Natural killer cell treated with Interleukin-12 subunit alpha and Interleukin-12 subunit beta and Interleukin-15 and Interleukin-18, amount 100 ng/mL, for 72 hours (primary cell): ENCODE measurements around the gene EDARADD. TPM values are rescaled to one million over a fixed set of nuclear protein-coding genes. Genes with fewer than 3 reads are reported as not detected.
A peak's percentile ranks its signal among the peaks of the same experiment; 100 is the strongest.
"Not testable (repeated sequence)": the region's sequence is repeated elsewhere in the genome, so short reads cannot be mapped to it uniquely, and the experiment has no call there.

Experiments
- ATAC-seq, 2 donors: fragments of 150-1000 bp; cut with Tn5 transposase in 1 of 2; sonication (Bioruptor Pico), chemical (Tn5 transposase) in 1 of 2; 2 replicates each; pipeline ENCODE4 v1.10.0; 2021
- DNase-seq: peaks from one replicate; pipeline ENCODE4 v3.0.0; 2022; ENCODE audit warnings: low spot score
- H3K27ac Mint-ChIP-seq, 2 donors: 1 replicate in 1 of 2; 2 replicates in 1 of 2; pipeline ENCODE4 v1.8.0; 2022; ENCODE audit warnings: mixed read lengths in 2 of 2, mild to moderate bottlenecking in 1 of 2, moderate library complexity in 1 of 2
- H3K27me3 Mint-ChIP-seq, 2 donors: 1 replicate in 1 of 2; 2 replicates in 1 of 2; pipeline ENCODE4 v1.8.0; 2022; ENCODE audit warnings: mixed read lengths in 2 of 2
- H3K36me3 Mint-ChIP-seq: one replicate; pipeline ENCODE4 v1.8.0; 2022; ENCODE audit warnings: mixed read lengths
- H3K4me1 Mint-ChIP-seq, 2 donors: 1 replicate in 1 of 2; 2 replicates in 1 of 2; pipeline ENCODE4 v1.8.0; 2022; ENCODE audit warnings: low read depth in 2 of 2, mixed read lengths in 2 of 2, mild to moderate bottlenecking in 1 of 2
- H3K4me3 Mint-ChIP-seq: one replicate; pipeline ENCODE4 v1.8.0; 2022; ENCODE audit warnings: mixed read lengths
- H3K9me3 Mint-ChIP-seq: 2 replicates; pipeline ENCODE4 v1.8.0; 2022; ENCODE audit warnings: mixed read lengths
- total RNA-seq, 2 donors: library from RNA; stranded (reverse); gene quantifications; one replicate each; pipeline ENCODE4 v1.2.3, GENCODE V29; 2022

EDARADD gene
- total RNA-seq, 2 donors from 2014 or later, result 1.9 to 7.2 TPM

DNA sequence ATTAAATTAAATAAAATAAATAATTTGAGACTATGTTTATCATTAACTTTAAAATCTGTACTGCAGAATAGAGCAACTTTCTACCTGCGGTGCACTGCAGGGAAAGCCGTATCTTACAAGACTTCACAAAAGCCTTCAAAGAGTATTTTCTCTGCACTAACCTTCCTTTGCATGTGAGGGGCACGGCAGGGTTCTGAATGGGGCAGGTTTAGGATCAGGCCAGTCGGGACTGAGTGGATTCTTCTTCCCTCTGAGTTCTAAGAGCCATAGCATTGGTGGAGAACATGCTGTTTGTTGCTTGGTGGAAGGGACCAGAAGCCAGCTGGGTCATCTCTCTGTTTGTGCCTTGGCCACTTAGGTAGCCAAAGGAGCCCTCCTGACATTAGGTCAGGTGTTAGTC lies 74.5 kb downstream of the EDARADD start:
- H3K27me3 Mint-ChIP-seq, result peaks cover 0 to 17% of the 10 kb centered on the region in 2 donors
- DNase-seq, result no peak
- H3K9me3 Mint-ChIP-seq, result no peaks in the 10 kb centered on the region
- no peaks in the 10 kb centered on the region for H3K36me3 Mint-ChIP-seq
- H3K4me3 Mint-ChIP-seq, result no peak overlapping the region
- no peak for ATAC-seq
- peaks cover 15 to 20% of the 10 kb centered on the region in 2 donors for H3K4me1 Mint-ChIP-seq
- no peak overlapping the region for H3K27ac Mint-ChIP-seq

DNA sequence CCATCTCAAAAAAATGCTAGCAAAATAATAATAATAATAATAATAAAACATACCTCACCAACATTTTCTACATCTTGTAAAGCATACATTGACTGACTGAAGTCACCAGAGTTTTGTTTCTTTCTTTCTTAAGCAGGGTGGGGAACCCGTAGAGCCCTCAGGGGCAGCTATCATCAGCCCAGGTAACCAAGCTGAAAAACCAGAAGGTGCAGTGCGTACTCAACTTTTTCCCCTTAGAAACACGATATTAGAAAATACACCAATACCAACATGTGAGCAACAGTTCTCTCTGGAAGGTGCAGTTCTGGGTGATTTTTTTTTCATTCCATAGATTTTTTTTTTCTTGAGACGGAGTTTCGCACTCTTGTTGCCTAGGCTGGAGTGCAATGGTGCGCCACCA lies 75.4 kb downstream of the EDARADD start:
- Mint-ChIP-seq H3K9me3 (no peaks in the 10 kb centered on the region), H3K36me3 (no peaks in the 10 kb centered on the region), H3K27me3 (peaks cover 0 to 15% of the 10 kb centered on the region in 2 donors), H3K4me1 (peaks cover 15 to 20% of the 10 kb centered on the region in 2 donors), H3K27ac (no peak overlapping the region), H3K4me3 (no peak overlapping the region)
- ATAC-seq, result no peak
- no peak for DNase-seq

DNA sequence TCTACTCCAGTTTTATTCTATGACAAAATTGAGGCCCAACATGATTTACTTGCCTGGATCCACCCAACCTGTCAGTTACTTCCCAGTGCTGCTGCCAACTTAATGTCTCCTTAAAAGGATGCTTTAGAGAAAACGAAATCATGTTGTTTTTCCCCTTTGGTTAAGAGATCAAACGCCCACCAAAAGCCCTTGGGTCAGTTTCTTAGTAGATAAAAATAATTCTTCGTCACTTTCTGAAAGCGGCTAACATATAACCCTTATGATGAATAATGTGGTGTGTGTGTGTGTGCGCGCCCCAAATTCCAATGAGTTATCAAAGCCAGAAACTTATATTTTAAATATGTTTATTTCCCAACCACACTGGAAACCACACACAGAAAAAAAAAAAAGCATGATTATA lies 77.0 kb downstream of the EDARADD start:
- H3K4me1 Mint-ChIP-seq, result peaks cover 0 to 5% of the 10 kb centered on the region in 2 donors
- no peak for ATAC-seq
- H3K9me3 Mint-ChIP-seq, result no peaks in the 10 kb centered on the region
- peaks cover 0 to 5% of the 10 kb centered on the region in 2 donors for H3K27me3 Mint-ChIP-seq
- H3K36me3 Mint-ChIP-seq, result no peaks in the 10 kb centered on the region
- H3K27ac Mint-ChIP-seq, result no peak overlapping the region
- DNase-seq, result no peak
- H3K4me3 Mint-ChIP-seq, result no peak overlapping the region

DNA sequence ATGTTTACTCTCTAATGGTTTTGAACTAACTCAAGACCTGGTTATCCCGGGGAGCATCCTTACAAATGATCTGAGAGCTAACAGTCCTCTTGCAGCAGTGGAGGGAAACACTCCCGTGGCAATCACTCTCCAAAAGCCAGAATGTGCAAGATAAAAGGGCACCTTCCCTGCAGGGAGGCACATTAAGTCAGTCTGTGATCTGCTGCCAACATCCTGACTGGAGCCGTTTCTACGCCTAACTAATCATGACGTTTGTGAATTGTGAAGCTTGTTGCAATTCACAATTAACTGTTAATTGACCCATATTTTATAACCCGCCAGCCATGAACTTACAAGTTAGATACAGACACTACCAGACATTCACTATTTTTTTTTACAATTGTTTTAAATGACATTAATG lies 77.6 kb downstream of the EDARADD start:
- no peak for DNase-seq
- H3K27me3 Mint-ChIP-seq, result peaks cover 0 to 3% of the 10 kb centered on the region in 2 donors
- no peak overlapping the region for H3K4me3 Mint-ChIP-seq
- no peaks in the 10 kb centered on the region for H3K4me1 Mint-ChIP-seq
- no peak for ATAC-seq
- no peaks in the 10 kb centered on the region for H3K9me3 Mint-ChIP-seq
- no peaks in the 10 kb centered on the region for H3K36me3 Mint-ChIP-seq
- no peak overlapping the region for H3K27ac Mint-ChIP-seq

DNA sequence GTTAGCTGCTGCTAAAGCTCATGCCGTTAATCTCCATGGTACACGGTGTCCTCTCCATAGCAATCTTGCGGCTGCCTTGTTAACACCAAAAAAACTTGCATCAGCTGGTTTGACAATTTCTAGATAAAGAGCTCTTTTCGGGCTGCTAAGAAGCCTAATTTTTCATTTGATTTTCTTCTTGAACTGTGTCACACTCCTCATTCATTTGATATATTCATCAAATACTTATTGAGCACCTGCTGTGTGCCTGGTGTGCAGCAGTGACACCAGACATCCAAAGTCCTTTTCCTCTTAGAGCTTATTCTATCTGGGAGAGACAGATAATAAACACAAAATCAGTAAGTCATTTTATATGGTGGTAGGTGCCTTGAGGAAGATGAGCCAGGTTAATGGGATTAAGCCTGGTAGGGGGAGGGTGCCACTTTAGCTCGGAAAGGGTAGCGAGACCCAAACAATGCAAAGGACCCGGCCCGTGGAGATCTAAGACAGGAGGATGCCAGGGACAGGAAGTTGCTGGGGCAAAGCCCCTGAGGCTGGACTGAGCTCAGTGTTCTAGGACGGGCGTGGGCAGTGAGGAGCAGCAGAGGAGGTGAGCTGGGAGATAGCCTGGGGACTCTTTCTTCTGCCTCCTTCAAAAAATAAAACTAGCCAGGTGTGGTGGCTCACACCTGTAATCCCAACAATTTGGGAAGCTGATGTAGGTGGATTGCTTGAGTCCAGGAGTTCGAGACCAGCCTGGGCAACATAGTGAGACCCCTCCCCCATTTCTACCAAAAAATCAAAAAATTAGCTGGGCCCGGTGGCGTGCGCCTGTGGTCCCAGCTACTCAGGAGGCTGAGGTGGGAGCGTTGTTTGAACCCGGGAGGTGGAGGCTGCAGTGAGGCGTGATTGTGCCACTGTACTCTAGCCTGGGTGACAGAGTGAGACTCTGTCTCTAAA lies 79.0 kb downstream of the EDARADD start:
- peaks cover 0 to 3% of the 10 kb centered on the region in 2 donors for H3K27me3 Mint-ChIP-seq
- no peak overlapping the region for H3K4me3 Mint-ChIP-seq
- H3K27ac Mint-ChIP-seq, result no peak overlapping the region
- H3K36me3 Mint-ChIP-seq, result no peaks in the 10 kb centered on the region
- no peaks in the 10 kb centered on the region for H3K9me3 Mint-ChIP-seq
- DNase-seq, result no peak
- ATAC-seq, result no peak
- H3K4me1 Mint-ChIP-seq, result no peaks in the 10 kb centered on the region

DNA sequence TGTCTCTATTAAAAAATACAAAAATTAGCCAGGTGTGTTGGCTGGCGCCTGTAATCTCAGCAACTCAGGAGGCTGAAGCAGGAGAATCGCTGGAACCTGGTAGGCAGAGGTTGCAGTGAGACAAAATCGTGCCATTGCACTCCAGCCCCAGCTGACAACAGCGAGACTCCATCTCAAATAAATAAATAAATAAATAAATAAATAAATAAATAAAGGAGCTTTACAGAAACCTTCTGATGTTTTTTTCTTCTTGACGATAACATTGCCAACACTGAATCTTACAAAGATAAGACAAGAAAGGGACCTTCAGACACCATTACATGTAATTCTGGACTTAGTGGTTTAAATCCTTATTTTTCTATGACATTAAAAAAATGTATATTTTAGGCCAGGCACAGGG lies 81.9 kb downstream of the EDARADD start:
- Mint-ChIP-seq H3K9me3 (no peaks in the 10 kb centered on the region), H3K36me3 (no peaks in the 10 kb centered on the region), H3K4me3 (no peak overlapping the region), H3K27ac (no peak overlapping the region), H3K27me3 (peaks cover 0 to 3% of the 10 kb centered on the region in 2 donors), H3K4me1 (no peaks in the 10 kb centered on the region)
- ATAC-seq (no peak), DNase-seq (no peak)

DNA sequence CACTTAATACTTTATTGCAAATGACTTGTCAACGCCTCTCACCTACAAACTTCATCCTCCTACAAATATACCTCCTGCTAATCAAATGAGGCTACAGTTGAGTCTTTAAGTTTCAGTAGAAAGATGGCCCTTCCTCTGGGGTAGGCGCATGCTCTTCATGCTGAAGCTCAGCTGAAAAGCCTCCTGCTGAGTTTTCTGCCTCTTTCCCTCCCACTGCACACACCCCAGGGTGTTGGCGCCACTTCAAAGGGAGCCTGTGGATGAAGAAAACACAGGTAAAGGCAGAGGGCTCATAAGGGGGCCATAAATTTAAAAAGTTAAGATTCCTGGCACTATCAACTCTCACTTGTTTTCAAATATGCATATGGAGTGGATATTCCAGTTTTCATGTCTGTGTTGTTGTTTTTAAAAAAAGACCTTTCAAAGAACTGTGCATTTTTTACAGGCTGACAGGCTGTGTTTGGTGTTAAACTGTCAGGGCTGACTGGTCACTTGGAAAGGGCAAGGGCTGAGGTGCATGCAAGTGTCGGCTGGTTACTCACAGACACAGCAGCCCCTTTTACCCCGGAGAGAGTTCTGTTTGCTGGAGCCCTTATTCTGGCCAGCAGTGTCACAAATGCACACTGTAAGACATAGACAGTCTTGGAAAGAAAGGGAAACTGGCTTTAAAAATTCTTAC lies 86.8 kb downstream of the EDARADD start:
- Mint-ChIP-seq H3K4me1 (no peaks in the 10 kb centered on the region), H3K9me3 (no peaks in the 10 kb centered on the region), H3K27ac (no peak overlapping the region), H3K36me3 (peaks cover 4% of the 10 kb centered on the region), H3K27me3 (peaks cover 0 to 3% of the 10 kb centered on the region in 2 donors), H3K4me3 (no peak overlapping the region)
- DNase-seq (no peak), ATAC-seq (no peak)

DNA sequence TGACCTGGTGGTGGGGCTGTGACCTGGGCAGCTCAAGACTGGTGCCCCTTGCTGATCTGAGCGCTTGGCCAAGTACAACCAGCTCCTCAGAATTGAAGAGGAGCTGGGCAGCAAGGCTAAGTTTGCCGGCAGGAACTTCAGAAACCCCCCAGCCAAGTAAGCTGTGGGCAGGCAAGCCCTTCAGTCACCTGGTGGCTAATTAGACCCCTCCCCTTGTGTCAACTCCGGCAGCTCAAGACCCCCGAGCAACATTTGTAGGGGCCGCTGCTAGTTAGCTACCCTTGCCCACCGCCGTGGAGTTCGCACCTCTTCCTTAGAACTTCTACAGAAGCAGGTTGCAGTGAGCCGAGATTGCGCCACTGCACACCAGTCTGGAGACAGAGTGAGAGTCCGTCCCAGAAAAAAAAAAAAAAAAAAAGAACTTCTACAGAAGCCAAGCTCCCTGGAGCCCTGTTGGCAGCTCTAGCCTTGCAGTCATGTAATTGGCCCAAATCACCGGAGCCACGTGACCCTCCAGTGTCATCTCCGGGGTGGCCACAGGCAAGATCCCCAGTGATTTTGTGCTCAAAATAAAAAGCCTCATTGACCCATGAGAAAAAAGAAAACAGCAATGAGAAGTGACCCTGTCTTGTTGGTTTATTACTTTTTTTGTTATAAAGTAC lies 90.4 kb downstream of the EDARADD start:
- Mint-ChIP-seq H3K36me3 (peaks cover 4% of the 10 kb centered on the region), H3K4me1 (no peaks in the 10 kb centered on the region), H3K4me3 (no peak overlapping the region), H3K27me3 (no peaks in the 10 kb centered on the region), H3K27ac (no peak overlapping the region), H3K9me3 (no peaks in the 10 kb centered on the region)
- ATAC-seq (peak in 1 of 2 donors; percentile 20), DNase-seq (no peak)

DNA sequence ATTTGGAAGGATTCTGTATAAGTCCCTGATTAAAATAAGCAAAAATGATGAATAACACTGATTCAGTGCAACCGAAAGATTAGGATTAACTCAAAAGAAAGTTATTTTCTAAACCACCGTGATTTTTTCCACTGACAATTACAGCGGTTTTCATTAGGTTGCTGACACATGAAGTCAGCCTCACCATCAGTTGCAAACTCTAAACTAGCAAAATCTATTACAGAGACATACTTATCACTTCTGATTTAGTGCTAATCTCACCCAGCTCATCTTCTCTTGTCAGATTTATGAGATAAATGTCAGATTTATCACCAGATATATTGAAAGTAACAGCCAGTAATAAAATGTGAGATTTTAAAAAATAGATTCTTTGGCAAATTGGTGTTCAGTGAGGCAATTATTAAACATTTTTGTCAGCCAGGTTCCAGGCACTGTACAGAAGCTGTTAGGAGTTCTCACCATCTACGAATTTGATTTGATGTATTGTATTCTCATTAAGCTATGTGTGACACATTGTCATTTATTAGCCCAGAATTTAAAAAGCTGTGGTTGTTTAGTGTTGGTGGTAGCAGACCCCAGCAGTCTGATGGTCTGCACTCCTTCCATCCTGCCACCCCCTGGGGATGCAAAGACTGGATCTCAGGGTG lies 92.4 kb downstream of the EDARADD start:
- Mint-ChIP-seq H3K4me1 (peaks cover 0 to under 1% of the 10 kb centered on the region in 2 donors), H3K27me3 (peaks cover 4 to 9% of the 10 kb centered on the region in 2 donors), H3K9me3 (no peaks in the 10 kb centered on the region), H3K27ac (no peak overlapping the region), H3K4me3 (no peak overlapping the region), H3K36me3 (peaks cover 4% of the 10 kb centered on the region)
- DNase-seq (no peak), ATAC-seq (no peak)

DNA sequence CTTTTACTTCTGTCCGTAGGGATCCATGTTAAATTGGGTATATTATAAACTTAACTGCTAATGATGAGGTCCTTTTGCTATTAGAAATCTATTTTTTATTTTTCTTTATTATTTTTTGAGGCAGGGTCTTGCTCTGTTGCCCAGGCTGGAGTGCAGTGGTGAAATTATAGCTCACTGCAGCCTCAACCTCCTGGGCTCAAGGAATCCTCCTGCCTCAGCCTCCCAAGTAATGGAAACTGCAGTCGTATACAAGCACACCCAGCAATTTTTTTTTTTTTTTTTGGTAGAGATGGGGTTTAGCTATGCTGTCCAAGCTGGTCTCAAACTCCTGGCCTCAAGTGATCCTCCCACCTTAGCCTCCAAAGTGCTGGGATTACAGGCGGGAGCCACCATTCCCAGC lies 95.1 kb downstream of the EDARADD start:
- peaks cover 13 to 18% of the 10 kb centered on the region in 2 donors for H3K27me3 Mint-ChIP-seq
- not testable (repeated sequence) for H3K27ac Mint-ChIP-seq, H3K9me3 Mint-ChIP-seq, H3K4me3 Mint-ChIP-seq, ATAC-seq, H3K4me1 Mint-ChIP-seq, H3K36me3 Mint-ChIP-seq, DNase-seq

DNA sequence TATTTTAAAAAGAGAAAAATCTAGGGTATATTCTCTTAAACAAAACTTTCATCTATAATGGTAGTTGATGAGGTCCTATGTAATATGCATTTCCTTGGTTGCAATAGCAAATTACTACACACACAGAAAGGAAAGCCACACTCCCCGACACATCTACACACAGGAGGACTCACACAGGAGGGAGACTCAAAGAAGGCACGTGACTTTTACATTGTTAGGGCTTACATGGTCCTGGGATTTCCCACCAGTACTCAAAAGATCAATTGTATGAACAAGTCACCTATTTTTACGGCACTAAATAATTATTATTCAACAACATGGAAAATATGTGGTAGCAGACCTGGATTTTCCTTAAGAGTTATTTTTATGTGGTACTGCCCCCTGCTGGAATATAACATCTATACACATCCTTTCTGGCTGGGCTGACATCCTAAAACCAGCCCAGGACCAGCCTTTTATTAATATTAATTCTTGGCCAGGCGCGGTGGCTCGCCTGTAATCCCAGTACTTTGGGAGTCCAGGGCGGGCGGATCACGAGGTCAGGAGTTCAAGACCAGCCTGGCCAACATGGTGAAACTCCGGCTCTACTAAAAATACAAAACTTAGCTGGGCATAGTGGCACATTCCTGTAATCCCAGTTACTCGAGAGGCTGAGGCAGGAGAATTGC lies 95.8 kb downstream of the EDARADD start:
- Mint-ChIP-seq H3K27me3 (peaks cover 15 to 18% of the 10 kb centered on the region in 2 donors), H3K4me1 (peaks cover 0 to 4% of the 10 kb centered on the region in 2 donors), H3K27ac (no peak overlapping the region), H3K9me3 (no peaks in the 10 kb centered on the region), H3K36me3 (no peaks in the 10 kb centered on the region), H3K4me3 (no peak overlapping the region)
- DNase-seq, result no peak
- peak in 1 of 2 donors; percentile 59 for ATAC-seq

DNA sequence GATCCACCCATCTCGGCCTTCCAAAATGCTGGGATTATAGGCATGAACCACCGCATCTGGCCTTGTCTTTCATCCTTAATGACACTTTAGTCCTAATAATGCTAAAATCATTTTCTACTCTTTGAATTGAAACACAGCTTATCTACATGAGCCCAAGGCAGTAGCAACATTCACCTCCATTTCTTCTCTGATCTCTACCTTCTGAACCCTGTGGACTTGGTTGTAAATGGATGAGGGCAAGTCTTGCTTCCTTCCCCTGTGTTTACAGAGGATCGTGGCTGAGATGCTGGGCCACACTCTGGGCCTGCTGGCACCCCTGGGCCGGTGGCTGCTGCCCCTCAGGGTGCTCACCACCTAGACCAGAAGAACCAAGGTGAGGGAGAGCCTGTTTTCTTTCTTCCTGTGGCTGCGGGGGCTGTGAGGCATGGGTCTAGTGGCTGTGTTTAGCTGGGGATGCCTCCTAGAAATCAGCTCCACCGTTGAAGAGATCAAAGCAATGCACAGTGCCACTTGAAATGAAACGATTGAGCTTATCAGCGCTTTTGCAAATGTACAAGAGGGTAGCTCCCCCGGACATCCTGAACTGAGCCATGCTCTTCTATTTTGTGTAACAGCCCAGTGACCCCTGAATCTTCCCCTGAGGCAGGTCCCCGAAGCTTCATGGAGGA lies 97.5 kb downstream of the EDARADD start:
- peaks cover 18% of the 10 kb centered on the region in 2 donors for H3K27me3 Mint-ChIP-seq
- peak in 1 of 2 donors; percentile 17 for ATAC-seq
- peak overlapping the region; percentile 55 for H3K4me3 Mint-ChIP-seq
- no peaks in the 10 kb centered on the region for H3K9me3 Mint-ChIP-seq
- H3K27ac Mint-ChIP-seq, result peak overlapping the region in 1 of 2 donors; percentile 40
- DNase-seq, result no peak
- no peaks in the 10 kb centered on the region for H3K36me3 Mint-ChIP-seq
- peaks cover 0 to 4% of the 10 kb centered on the region in 2 donors for H3K4me1 Mint-ChIP-seq
